ENCODE results near the gene STPG2. TPM values are rescaled to one million over a fixed set of nuclear protein-coding genes. Genes with fewer than 3 reads are reported as not detected.

The STPG2 gene
- total RNA-seq, 1 donor from 2014 or later, result 2.5 TPM

DNA sequence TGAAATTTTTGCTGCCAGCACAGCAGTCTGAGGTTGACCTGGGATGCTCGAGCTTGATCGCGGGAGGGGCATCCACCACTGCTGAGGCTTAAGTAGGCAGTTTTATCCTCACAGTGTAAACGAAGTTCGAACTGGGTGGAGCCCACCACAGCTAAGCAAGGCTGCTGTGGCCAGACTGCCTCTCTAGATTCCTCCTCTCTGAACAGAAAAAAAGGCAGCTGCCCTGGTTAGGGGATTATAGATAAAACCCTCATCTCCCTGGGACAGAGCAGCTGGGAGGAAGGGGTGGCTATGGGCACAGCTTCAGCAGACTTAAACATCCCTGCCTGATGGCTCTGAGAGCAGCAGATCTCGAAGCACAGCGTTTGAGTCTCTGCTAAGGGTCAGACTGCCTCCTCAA is 314.6 kb downstream of the STPG2 start:
- TF ChIP-seq, protein P1, sequence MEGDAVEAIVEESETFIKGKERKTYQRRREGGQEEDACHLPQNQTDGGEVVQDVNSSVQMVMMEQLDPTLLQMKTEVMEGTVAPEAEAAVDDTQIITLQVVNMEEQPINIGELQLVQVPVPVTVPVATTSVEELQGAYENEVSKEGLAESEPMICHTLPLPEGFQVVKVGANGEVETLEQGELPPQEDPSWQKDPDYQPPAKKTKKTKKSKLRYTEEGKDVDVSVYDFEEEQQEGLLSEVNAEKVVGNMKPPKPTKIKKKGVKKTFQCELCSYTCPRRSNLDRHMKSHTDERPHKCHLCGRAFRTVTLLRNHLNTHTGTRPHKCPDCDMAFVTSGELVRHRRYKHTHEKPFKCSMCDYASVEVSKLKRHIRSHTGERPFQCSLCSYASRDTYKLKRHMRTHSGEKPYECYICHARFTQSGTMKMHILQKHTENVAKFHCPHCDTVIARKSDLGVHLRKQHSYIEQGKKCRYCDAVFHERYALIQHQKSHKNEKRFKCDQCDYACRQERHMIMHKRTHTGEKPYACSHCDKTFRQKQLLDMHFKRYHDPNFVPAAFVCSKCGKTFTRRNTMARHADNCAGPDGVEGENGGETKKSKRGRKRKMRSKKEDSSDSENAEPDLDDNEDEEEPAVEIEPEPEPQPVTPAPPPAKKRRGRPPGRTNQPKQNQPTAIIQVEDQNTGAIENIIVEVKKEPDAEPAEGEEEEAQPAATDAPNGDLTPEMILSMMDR (IDR thresholded peaks at IDR 0.05; ENCODE audit: unreplicated experiment), result no peak
- no peaks in the 10 kb centered on the region for H3K36me3 Mint-ChIP-seq (ENCODE audit: low read depth, unreplicated experiment)

DNA sequence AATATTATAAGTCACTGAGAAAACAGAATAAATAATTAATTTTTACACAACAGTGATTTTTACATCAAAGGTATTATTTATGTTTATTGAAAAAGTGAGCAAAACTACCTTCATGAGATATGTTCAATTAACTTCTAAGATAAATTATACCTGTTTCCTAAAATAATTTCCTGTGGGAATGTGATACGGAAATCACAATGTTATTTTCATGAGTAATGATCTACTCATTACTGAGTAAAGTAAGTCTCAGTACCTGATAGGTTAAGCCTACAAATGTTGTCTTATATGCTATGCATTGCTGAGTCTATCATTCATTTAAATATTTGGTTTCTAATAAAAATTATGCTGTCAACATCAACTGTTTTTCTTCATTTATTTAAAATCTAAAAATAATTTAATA is 324.0 kb downstream of the STPG2 start:
- H3K27ac Mint-ChIP-seq (ENCODE audit: unreplicated experiment), result no peak overlapping the region
- peaks cover 2% of the 10 kb centered on the region for H3K27me3 Mint-ChIP-seq (ENCODE audit: unreplicated experiment)
- H3K36me3 Mint-ChIP-seq (ENCODE audit: low read depth, unreplicated experiment), result no peaks in the 10 kb centered on the region
- TF ChIP-seq, protein P1 (IDR thresholded peaks at IDR 0.05; ENCODE audit: unreplicated experiment), result no peak
- H3K9me3 Mint-ChIP-seq (ENCODE audit: unreplicated experiment), result no peaks in the 10 kb centered on the region
- no peak for DNase-seq (ENCODE audit: low spot score)
- no peaks in the 10 kb centered on the region for H3K4me1 Mint-ChIP-seq (ENCODE audit: unreplicated experiment)
- H3K4me3 Mint-ChIP-seq (ENCODE audit: unreplicated experiment), result no peak overlapping the region

More for the DNA sequence above, 314.6 kb downstream of the STPG2 start:
- Mint-ChIP-seq H3K4me1 (ENCODE audit: unreplicated experiment) (no peaks in the 10 kb centered on the region), H3K4me3 (ENCODE audit: unreplicated experiment) (no peak overlapping the region), H3K9me3 (ENCODE audit: unreplicated experiment) (no peaks in the 10 kb centered on the region), H3K27ac (ENCODE audit: unreplicated experiment) (no peak overlapping the region), H3K27me3 (ENCODE audit: unreplicated experiment) (no peaks in the 10 kb centered on the region)
- DNase-seq (ENCODE audit: low spot score), result no peak

DNA sequence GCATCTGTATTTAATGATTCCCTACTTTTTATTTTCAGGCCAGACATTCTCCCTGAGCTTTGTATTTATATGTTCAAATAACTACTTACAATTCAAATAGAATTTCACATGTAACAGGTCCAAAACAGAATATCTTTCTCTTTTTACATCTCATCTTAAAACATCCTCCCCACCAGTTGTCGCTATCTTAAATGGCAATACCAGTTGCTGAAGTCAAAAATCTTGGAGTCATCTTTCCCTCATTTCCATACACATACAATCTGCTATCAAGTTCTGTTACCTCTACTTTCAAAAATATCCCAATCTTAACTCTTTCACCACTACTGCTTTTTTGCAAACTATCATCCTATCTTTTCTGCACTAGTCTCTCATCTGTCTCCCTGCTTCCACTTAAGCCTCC is 330.5 kb downstream of the STPG2 start:
- H3K4me3 Mint-ChIP-seq (ENCODE audit: unreplicated experiment), result no peak overlapping the region
- TF ChIP-seq, protein P1 (IDR thresholded peaks at IDR 0.05; ENCODE audit: unreplicated experiment), result no peak

DNA sequence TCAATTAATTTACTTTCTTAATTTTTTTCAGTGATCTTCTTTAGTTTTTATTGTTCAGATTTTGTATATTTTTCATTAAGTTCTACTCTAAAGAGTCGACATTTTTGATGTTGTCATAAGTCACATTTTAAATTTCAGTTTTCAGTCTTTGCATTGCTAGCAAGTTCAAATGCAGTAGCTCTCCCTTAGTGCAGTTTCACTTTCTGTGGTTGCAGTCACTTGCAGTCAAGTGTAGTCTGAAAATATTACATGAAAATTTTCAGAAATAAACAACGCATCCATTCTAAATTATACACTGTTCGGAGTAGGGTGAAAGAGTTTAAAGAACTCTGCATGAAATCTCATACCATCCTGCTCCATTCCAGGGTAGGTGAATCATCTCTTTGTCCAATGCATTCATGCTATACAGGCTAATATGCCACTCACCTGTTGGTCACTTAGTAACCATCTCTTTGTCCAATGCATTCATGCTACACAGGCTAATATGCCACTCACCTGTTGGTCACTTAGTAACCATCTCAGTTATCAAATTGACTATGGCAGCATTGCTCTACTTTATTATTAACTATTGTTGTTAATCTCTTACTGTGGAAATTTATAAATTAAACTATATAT is 356.9 kb downstream of the STPG2 start:
- TF ChIP-seq, protein P1 (IDR thresholded peaks at IDR 0.05; ENCODE audit: unreplicated experiment), result no peak
- H3K9me3 Mint-ChIP-seq (ENCODE audit: unreplicated experiment), result no peaks in the 10 kb centered on the region
- H3K36me3 Mint-ChIP-seq (ENCODE audit: low read depth, unreplicated experiment), result no peaks in the 10 kb centered on the region
- DNase-seq (ENCODE audit: low spot score), result no peak
- no peaks in the 10 kb centered on the region for H3K4me1 Mint-ChIP-seq (ENCODE audit: unreplicated experiment)
- H3K27ac Mint-ChIP-seq (ENCODE audit: unreplicated experiment), result no peak overlapping the region
- peaks cover 2% of the 10 kb centered on the region for H3K27me3 Mint-ChIP-seq (ENCODE audit: unreplicated experiment)
- H3K4me3 Mint-ChIP-seq (ENCODE audit: unreplicated experiment), result no peak overlapping the region

More for the DNA sequence above, 330.5 kb downstream of the STPG2 start:
- H3K36me3 Mint-ChIP-seq (ENCODE audit: low read depth, unreplicated experiment), result no peaks in the 10 kb centered on the region
- no peaks in the 10 kb centered on the region for H3K4me1 Mint-ChIP-seq (ENCODE audit: unreplicated experiment)
- H3K27me3 Mint-ChIP-seq (ENCODE audit: unreplicated experiment), result no peaks in the 10 kb centered on the region
- H3K9me3 Mint-ChIP-seq (ENCODE audit: unreplicated experiment), result no peaks in the 10 kb centered on the region
- DNase-seq (ENCODE audit: low spot score), result no peak
- H3K27ac Mint-ChIP-seq (ENCODE audit: unreplicated experiment), result no peak overlapping the region

DNA sequence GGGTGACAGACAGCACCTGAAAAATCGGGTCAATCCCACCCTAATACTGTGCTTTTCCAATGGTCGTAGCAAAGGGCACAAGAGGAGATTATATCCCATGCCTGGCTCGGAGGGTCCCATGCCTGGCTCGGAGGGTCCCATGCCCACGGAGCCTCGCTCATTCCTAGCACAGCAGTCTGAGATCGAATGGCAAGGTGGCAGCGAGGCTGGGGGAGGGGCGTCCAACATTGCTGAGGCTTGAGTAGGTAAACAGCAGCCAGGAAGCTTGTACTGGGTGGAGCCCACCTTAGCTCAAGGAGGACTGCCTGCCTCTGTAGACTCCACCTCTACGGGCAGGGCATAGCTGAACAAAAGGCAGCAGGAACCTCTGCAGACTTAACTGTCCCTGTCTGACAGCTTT is 365.1 kb downstream of the STPG2 start:
- Mint-ChIP-seq H3K4me3 (ENCODE audit: unreplicated experiment) (no peak overlapping the region), H3K27ac (ENCODE audit: unreplicated experiment) (no peak overlapping the region), H3K27me3 (ENCODE audit: unreplicated experiment) (peaks cover 2% of the 10 kb centered on the region), H3K4me1 (ENCODE audit: unreplicated experiment) (no peaks in the 10 kb centered on the region), H3K9me3 (ENCODE audit: unreplicated experiment) (no peaks in the 10 kb centered on the region), H3K36me3 (ENCODE audit: low read depth, unreplicated experiment) (no peaks in the 10 kb centered on the region)
- TF ChIP-seq, protein P1 (IDR thresholded peaks at IDR 0.05; ENCODE audit: unreplicated experiment), result no peak
- no peak for DNase-seq (ENCODE audit: low spot score)
